Renal cortex interstitium (tissue), 11 donors: ENCODE results near the gene KIF3B. TPM values are rescaled to one million over a fixed set of nuclear protein-coding genes. Genes with fewer than 3 reads are reported as not detected.
"Not testable (repeated sequence)": the region's sequence is repeated elsewhere in the genome, so short reads cannot be mapped to it uniquely, and the experiment has no call there.

Experiments
- DNase-seq, 11 donors: peaks; one replicate each; pipeline ENCODE4 v3.0.0-alpha.2; 2013; ENCODE audit warnings: low read depth in 9 of 11, low spot score in 4 of 11; ENCODE audit errors: extremely low read depth in 1 of 11
- polyA plus RNA-seq, 3 donors: library from polyadenylated mRNA; unstranded; fragments of 120-200 nt; gene quantifications; one replicate each; pipeline ENCODE4 v1.2.1, GENCODE V29; 2013; ENCODE audit not compliant: insufficient read length in 3 of 3

The KIF3B gene
- polyA plus RNA-seq, 3 donors = 42.5 to 43.5 (median 43.0) TPM

DNA sequence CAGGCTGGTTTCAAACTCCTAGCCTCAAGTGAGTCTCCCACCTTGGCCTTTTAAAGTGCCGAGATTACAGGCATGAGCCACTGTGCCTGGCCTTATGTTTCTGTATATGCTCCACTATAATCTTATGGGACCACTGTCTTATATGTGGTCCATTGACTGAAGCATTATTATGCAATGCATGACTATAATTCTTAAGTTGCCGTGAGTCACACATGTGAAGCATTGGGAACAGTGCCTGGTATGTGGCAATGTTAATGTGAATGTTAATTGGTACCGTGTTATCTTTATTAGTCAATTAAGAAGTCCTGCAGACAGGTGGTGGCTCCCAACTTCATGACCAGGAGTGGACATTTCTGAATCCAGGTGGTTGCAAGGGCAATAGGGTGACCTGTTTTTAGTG lies 66.0 kb downstream of the KIF3B start:
- DNase-seq = no peak

DNA sequence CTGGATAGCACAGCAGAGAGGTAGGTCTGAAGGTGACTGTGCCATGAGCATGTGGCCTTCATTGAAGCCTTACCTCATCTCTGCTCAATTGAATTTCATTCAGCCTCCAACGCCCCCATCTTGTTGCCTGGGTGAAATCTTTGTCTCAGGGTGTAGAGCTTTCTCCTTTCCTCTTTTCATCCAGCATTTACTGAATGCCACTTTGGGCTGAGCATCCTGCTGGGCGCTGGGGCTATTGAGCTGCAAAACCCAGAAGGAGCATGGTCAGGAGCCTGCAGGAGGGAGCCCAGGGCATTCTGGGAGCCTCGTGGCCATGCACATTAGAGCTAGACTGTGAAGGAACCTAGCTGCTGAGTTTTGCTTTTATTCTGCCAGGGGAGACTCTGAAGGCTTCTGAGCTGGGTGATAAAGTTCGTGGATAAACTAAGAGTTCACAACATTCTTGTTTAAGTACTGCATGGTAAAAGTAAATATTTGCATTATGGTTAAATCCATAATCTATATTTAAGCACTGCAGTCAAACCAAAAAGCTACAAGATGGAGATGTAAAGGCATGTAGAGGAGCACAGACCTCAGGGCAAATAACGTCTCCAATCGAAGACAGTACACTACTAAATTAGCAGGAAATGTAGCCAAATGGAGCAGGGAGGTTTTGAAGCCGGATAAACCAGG lies 67.5 kb downstream of the KIF3B start:
- DNase-seq = no peak

DNA sequence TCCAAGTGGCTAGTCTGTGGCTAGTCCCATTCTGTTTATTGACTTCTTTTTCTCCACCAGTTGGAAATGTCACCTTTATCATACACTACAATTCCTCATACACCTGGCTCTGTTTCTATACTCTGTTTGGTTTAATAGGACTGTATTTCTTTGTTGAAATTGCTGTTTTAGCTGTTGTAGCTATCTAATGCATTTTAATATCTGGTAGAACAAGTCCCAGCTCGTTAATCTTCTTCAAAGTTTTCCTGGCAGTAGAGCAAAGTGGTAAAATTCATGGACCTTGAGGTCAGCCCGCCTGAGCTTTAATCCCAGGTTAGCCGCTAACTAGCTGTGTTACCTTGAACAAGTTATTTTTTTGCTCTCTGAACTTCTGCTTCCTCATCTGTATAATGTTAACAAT lies 70.8 kb downstream of the KIF3B start:
- DNase-seq = no peak

DNA sequence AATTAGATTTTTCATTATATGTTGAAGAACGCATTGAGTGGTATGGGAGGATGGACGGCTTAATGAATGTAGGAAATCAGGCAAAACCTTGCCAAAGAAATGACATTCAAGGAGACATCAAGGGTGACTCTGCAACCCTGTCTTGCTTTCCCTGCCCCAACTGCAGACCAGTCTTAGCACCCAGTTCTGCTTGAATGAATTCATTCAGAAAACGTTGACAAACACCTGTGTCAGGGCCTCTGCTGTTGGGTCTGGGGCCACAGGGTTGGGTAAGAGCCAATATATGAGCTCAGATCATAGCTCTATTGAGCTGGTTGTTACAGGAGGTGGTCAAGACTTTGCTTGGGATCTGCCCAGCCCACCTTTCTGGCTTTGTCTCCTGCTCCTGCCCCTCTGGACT lies 73.0 kb downstream of the KIF3B start:
- no peak for DNase-seq

DNA sequence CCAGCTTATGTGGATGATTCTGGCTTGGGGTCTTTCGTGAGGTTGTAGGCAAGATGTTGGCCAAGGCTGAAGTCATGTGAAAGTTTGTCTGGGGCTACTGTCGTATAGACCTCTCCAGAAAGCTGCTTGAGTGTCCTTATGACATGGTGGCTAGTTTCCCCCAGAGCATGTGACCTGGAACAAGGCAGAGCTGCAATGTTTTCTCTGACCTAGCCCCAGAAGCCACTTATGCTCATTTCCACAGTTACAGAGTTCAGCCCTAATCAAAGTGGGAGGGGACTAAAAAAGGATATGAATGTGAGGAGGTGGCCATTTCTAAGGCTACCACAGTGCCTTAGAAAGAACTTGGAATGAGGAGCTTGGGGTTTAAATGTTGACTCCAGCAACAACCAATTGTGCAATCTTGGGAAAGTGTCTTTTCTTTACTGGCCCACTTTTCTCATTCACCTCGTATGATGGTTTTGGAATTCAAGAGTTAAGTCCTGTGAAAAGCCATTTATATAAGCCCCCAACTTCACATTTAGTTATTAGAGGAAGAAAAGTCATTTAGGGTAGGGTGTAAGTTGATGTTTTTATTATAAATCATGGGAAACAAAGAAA lies 74.8 kb downstream of the KIF3B start:
- DNase-seq = no peak

DNA sequence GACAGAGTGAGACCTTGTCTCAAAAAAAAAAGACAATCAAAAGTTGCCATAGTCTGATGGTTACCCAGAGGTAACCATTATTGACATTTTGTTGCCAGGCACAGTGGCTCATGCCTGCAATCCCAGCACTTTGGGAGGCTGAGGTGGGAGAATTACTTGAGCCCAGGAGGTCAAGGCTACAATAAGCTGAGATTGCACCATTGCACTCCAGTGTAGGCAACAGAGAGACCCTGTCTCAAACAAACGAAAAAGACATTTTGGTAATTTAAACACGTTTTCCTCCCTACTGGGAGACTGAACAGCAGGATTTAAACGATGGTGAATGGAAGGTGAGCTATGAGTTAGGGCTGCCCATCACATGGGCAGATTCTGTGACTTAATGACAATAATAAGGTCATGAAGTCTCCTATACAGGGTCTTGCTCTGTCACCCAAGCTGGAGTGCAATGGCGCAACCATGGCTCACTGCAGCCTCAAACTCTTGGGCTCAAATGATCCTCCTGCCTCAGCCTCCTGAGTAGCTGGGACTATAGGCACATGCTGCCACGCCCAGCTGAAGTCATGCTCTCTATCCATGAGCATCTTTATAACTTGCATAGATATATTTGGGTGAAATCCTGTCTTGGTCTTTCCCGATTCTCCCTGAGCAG lies 76.5 kb downstream of the KIF3B start:
- no peak for DNase-seq

DNA sequence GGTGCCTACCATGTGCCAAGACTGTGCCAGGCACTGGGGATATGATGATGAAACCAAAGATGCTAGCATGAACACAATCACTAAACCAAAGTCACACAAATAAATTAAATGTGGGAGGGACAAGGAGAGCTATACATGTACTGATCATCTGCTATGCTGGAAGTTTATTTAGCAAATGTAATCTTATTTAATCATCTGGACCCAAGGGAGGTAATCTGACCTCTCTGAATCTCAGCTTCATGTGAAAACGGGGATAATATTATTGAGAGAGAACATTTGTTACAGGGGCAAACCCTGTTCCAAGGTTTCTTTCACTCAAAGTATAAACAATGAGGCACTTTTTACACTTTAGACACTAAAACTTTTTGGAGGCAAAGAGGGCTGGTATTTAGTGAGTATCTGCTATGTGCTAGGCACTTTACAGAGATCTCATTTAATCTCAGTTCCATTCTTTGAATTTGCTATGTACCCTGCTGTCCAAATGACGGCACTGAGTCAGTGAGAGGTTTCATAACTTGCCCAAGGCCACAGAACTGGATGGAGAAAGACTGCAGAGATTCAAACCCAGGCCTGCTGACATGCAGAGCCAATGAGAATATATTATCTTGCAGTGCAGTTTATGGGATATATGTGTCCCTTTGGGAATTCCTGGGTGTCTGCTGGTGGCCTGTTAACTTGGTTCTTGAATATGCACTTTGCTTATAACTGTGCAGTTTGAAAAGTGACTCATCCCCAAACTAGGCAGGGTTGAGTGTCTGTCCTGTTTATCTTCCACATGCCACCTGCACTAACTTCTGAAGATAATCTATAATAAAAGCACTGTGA lies 77.4 kb downstream of the KIF3B start:
- DNase-seq = no peak

DNA sequence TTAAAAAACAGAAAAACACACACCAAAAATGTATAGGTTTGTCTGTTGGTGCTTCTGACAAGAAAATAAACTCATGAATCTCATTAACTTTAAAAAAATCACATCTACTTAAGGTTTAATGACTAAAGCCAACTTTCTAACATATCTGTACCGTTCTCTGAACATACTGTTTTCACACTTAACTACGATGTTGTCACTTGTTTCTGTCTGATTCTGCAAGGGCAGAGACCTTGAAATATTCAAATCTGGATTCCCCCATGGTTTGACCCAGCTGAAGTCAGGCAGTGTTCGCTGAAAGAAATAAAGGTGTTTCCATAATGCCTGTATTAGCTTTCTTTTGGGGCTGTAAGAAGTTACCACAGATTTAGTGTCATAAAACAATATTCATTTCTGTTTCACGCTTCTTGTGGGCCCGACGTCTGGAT lies 78.0 kb downstream of the KIF3B start:
- DNase-seq = no peak

DNA sequence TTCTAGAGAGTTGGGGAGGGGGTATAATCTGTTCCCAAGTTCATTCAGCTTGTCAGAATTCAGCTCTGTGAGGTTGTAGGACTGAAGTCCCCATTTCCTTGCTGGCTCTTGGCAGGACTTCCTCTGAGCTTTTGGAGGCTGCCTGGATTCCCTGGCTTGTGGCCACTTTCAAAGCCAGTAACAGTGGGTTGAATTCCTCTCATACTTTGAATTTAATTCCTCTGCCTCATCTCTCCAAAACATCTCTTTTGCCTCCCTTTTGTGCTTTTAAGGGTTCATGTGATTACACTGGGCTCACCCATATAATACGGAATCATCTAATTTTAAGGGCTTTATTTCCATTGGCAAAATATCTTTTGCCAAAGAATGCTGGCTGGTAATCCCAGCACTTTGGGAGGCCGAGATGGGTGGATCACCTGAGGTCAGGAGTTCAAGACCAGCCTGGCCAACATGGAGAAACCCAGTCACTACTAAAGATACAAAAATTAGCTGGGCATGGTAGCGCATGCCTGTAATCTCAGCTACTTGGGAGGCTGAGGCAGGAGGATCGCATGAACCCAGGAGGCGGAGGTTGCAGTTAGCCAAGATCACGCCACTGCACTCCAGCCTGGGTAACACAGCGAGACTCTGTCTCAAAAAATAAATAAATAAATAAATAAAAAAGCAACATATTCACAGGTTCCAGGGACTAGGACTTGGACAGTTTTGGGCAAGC lies 78.6 kb downstream of the KIF3B start:
- not testable (repeated sequence) for DNase-seq

DNA sequence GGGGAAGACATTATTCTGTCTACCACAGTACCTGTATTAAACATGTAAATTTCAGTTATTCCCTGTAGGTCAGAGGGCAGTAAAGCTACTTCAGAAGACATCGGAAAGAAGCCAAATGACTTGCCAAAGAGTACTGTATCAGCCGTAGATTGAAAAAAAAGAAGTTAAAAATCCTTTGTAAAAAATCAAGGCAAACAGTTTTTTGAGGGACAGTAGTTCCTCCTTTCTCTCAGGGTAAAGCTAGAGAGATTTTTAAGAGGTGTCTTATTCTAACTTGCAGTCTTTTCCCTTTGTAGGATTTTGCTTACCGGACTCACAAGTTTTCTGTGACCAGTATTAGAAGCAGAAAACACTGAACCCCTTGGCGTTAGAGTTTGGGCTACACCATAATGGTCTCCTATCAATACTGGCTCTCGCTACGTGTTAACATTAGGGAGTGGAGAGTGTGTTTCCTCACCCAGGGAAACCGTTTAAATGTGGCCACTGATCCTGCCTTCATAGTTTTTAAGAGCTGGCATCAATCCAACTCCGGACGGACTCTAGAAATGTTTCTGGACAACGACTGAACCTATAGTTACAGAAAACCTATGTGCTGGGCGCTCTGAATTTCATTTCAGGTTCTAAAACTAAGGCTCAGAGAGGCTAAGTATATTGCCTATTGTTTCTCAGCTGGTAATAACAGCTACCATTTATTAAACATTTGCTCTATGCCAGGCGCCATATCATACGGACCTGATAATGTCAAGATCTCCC lies 79.3 kb downstream of the KIF3B start:
- DNase-seq = no peak

DNA sequence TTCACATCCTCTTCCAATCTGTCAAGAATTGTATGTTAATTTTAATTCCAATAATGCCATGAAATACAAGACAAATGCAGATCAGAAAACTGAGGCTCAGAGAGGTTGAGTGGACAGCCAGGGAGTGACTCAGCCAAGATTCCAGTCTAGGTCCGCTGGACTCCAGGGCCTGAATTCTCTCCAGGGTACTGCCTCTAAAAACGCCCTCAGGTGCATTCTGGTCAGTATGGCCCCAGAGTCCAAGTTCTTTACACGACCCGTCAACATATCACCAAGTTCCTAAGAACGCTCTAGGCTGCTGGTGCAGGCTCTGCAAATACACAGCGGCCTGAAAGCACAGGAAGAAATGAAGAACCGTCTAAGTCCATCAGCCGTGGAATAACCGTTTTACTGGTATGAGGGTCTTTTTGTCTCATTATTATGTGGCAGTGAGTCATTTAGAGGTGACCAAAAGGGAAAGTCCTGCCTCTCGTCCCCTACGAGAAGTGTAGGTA lies 80.0 kb downstream of the KIF3B start:
- DNase-seq = no peak

DNA sequence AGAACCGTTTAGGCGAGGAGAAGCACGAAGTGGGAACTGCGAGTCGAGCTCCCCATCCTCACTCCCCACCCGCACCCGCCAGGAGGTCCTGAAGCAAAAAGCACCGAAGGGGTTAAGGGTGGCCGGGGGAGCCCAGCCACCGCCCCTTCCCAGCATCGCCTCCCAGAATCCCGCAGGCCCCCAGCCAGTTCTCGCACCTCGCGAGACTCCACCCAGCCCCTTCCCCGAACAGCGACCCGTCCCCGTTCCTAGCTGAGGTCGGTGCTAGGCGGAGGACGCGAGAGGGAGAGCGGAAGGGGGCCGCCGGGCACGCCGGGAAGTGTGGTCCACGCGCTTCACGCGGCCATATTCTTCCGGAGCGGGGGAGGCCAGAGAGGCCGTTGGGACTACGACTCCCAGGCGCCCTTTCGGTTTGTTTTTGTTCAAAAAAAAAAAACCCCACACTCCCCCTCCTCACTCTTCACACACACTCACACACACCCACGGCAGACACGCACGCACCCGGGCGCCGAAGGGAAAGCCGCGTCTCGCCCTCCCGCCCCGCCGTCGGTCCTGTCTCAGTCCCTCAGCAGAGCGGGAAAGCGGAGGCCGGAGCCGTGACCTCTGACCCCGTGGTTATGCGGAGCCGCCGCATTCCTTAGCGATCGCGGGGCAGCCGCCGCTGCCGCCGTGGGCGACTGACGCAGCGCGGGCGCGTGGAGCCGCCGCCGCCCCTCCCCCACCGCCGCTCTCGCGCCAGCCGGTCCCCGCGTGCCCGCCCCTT lies 80.6 kb downstream of the KIF3B start, which contains the start of gene ASXL1:
TSS of gene ASXL1 (plus strand) at position 463 of the 763 bp plus-strand sequence. CDS start 445 bp downstream, outside the sequence.
- peak; percentile 95 to 99 (median 98) for DNase-seq

DNA sequence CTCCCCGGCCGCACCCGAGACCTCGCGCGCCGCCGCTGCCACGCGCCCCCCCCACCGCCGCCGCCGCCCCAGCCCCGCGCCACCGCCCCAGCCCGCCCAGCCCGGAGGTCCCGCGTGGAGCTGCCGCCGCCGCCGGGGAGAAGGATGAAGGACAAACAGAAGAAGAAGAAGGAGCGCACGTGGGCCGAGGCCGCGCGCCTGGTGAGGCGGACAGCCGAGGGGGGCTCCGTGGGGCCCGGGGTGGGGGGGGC lies 81.1 kb downstream of the KIF3B start:
- no peak for DNase-seq

DNA sequence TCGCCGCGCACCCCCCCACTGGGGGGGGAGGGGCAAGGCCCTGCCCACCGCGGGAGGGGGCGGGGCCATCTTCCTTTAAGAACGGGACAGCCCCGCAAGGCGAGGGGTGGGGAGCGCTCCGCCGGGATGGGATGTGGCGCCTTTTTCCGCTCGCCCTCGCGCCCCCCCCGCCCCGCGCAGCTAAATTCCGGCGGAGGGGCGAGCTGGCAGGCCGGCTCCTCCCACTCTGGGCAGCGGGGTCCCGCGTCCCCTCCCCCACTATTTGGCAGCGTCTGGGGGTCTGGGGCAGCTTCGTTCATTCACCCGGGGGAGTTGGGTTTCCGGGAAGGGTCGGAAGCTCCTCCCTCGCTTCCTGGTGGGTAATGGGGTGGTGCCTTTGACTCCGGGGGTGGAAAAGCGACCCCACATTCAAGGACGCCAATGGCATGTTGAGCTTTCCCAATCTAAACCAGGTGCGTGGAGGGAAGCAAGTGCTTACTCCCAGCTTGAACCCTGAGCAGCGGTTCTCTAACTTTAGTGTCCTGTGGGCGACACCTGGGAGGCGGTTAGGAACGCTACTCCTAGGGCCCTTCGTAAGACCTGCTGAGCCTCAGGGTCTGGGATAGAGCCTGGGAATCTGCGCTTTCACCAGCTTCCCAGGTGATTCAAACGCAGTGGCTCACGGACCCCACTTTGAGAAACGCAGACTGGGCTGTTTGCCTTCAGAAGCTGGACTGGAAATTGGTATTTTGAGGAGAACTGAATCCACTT lies 81.6 kb downstream of the KIF3B start:
- peak in 7 of 11 donors; percentile 55 to 74 (median 63) for DNase-seq

DNA sequence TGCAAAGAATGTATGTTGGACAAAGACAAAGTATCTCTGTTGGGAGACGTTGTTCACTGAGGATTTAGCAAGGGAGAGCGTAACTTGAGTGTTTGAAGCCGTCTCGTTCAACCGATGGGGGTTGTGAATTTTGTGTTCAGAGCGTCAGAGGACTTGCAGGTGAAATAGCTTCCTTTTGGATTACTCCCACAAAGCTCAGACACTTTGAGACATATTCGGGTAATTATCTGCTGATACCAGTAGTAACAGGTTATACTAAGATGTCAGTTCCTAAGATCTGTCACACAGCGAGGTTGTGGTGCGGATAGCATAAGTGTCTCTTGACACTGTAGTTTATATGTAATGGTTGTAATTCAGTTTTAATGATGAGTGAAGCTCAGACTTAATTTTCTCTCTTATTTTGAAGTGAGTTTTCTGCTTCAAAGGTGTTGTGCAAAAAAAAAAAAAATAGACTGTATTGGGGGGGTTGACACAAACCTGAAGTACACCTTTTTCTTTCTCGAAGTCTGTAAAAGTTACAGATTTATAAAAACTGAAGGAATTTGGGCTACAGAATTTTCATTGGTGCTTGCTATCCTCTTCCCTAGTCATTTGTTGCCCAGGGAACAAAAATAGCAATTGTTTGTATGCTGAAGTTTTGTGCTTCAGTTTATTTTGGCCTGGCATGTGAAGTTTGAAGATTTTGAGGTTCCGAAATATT lies 82.3 kb downstream of the KIF3B start:
- no peak for DNase-seq

DNA sequence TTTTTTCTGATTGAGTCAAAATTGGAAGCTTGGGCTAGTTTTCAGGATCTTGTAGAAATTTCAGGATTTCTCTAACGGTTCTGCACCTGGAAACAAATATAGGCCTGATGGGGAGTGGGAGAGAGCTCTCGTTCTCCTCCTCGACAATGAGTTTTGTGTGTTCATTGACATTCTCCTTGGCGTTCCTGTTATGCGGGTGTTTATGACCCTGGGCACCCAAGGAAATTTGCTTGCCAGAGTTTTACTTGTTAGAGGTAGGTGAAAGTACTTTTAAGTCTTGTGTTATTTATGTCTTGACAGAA lies 82.8 kb downstream of the KIF3B start:
- no peak for DNase-seq

DNA sequence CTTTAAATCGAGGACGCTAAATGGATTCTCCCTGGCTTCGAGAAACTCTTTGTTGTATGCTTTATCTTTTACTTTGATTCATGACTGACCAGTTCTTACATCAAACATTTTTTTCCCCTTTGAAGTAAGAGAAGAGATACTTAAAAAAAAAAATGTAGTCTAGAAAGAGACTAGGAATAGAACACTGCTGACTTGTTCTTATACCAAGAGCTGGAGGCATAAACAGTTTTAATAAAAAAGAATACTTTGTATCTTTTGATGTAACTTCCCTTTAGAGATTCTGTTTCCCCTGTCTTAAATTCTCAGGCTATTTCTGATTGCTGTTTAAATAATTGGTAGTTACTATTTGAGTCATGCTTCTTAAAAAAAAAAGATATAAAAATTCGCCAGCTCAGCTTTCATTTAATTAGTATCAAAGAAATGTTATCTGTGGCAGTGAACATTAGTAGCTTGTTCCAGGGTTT lies 85.5 kb downstream of the KIF3B start:
- DNase-seq = no peak
